GM18868 (cell line): ENCODE data around the gene KIF3C.
"Not testable (repeated sequence)": the region's sequence is repeated elsewhere in the genome, so short reads cannot be mapped to it uniquely, and the experiment has no call there.

ENCODE experiments used
- ATAC-seq: cut with Tn5 transposase; IDR thresholded peaks from one replicate; pipeline ENCODE4 v1.9.1; 2021; ENCODE audit warnings: mild to moderate bottlenecking, moderate library complexity; ENCODE audit not compliant: unreplicated experiment

Gene KIF3C

GRCh38 chr2:25920786-25921415, 61.4 kb downstream of the KIF3C start:
- ATAC-seq = no peak

DNA sequence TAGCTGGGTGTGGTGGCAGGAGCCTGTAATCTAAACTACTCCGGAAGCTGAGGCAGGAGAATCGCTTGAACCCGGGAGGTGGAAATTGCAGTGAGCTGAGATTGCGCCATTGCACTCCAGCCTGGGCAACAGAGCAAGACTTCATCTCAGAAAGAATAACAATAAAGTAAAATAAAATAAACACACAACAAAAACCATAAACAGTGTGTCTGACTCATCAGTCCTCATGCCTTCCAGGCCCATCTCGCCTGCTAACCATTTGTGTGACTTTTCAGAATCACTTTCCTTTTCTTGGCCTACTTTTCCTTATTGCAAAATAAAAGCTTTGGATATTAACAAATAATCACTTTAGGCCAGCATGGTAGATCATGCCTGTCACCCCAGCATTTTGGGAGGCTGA, 62.0 kb downstream of the KIF3C start:
- ATAC-seq = no peak

GRCh38 chr2:25917832-25918231, 64.5 kb downstream of the KIF3C start:
- ATAC-seq = no peak

DNA sequence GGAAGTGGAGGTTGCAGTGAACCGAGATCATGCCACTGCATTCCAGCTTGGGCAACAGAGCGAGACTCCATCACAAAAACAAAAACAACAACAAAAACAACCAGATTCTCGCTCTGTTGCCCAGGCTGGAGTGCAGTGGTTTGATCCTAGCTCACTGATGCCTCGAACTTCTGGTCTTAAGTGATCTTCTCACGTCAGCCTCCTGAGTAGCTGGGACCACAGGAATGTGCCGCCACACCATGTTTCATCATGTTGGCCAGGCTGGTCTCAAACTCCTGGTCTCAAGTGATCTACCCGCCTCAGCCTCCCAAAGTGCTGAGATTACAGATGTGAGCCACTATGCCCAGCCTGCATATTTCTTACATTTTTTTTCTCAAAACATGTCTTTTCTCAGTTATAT, 64.9 kb downstream of the KIF3C start:
- not testable (repeated sequence) for ATAC-seq

- not testable (repeated sequence) for ATAC-seq
These were observed 66.1 kb downstream of the KIF3C start for GRCh38 chr2:25915944-25916772.

DNA sequence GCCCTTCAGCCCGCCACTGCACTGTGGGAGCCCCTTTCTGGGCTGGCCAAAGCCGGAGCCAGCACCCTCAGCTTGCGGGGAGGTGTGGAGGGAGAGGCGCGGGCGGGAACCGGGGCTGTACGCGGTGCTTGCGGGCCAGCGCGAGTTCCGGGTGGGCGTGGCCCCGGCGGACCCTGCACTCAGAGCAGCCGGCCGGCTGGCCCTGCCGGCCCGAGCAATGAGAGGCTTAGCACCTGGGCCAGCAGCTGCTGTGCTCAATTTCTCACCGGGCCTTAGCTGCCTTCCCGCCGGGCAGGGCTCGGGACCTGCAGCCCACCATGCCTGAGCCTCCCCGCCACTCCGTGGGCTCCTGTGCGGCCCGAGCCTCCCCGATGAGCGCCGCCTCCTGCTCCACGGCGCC, 66.9 kb downstream of the KIF3C start:
- ATAC-seq = not testable (repeated sequence)

GRCh38 chr2:25913696-25913973, 68.7 kb downstream of the KIF3C start:
- ATAC-seq = not testable (repeated sequence)

DNA sequence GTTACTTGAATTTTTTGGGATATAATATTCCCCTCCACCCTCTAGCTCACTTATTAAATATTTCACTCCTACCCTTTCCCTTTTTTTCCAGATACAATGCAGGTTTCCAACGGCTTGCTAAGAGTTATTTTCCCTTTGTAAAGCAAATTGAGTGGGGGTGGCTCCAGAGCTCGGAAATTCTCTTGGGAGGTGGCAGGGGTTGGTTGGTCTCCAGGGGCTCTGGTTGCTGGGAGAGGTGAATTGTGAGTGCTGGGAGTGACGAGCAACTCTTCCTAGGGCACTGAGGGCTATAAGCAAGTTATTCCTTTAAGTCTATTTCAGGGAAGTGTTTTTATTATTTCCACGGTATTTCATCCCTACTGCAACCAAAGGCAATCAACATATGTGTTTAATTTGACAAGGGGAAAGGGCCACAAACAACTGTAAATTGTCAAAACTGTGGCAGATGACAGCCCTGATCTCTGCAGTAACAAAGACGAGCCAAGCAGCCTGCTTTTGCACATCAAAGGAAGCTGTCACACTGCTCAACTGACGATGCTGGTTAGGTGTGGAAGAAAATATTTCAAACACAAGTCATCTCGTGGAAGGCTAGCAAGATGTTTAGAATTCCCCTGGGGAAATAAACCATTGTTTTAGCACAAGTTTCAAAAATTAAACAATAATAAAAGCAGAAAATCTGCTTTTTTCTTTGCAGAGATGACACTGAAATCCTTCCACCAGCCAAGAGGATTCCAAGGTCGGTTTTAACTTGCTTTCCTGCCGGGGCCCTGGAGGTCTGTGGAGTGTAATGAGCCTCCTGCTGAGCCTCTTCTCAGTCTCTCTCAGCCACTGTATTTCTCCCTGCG, 69.2 kb downstream of the KIF3C start:
- ATAC-seq = no peak

GRCh38 chr2:25909574-25909973, 72.7 kb downstream of the KIF3C start:
- not testable (repeated sequence) for ATAC-seq

DNA sequence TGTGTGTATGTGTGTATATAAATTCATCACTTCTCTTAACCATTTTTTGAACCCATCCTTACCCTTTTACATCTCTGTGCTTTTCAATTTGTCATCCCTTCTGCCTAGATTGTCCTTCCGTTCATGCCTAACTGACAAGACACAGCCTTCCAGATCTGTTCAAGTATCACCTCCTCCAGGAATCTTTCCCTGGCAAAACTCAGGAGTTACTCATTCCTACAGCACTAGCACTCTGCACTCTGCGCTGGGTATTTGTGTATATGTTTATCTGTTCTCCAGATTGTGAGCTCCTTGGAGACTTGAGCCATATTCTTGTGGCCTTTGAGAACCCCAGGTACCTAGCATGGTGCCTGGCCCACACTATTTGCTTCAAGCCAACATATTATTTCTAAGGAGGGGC, 77.2 kb downstream of the KIF3C start:
- ATAC-seq = no peak

GRCh38 chr2:25903216-25903776, 79.0 kb downstream of the KIF3C start:
- ATAC-seq = no peak

DNA sequence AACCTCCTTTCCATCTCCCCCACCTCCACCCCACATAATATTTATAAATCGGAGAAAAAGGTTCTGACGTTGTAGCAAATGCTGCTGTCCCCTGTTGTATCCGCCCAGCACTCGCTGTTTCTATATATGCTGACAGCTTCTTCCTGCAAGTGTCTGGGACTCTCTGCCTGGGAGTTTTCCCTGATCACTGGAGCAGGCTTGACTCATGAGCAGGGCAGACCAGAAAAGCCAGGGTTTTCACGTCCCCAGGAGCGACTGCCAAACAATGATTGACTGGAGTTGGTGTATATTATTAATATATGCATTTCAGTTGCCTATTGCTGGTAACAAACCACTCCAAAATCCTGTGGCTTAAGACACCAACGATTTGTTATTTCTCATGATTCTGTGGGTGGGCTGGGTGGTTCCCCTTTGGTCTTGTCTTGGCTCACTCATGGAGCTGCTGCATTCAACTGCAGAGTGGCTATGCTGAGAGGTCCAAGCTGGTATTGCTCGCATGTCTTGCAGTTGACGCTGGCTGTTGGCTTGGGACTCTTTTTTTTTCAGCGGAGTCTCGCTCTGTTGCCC, 82.8 kb downstream of the KIF3C start:
- no peak for ATAC-seq

GRCh38 chr2:25897506-25897905, 84.8 kb downstream of the KIF3C start:
- no peak for ATAC-seq

DNA sequence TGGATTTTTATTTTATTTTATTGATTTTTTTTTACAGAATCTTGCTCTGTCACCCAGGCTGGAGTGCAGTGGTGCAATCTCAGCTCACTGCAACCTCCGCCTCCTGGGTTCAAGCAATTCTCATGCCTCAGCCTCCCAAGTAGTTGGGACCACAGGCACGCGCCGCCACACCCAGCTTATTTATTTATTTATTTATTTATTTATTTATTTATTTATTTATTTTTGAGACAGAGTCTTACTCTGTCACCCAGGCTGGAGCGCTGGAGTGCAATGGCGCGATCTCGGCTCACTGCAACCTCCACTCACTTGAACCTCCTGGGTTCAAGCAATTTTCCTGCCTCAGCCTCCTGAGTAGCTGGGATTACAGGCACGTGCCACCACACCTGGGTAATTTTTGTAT, 86.0 kb downstream of the KIF3C start:
- ATAC-seq = not testable (repeated sequence)

GRCh38 chr2:25895610-25896009, 86.7 kb downstream of the KIF3C start:
- no peak for ATAC-seq

- ATAC-seq = no peak
These were observed 87.3 kb downstream of the KIF3C start for GRCh38 chr2:25895018-25895417.

DNA sequence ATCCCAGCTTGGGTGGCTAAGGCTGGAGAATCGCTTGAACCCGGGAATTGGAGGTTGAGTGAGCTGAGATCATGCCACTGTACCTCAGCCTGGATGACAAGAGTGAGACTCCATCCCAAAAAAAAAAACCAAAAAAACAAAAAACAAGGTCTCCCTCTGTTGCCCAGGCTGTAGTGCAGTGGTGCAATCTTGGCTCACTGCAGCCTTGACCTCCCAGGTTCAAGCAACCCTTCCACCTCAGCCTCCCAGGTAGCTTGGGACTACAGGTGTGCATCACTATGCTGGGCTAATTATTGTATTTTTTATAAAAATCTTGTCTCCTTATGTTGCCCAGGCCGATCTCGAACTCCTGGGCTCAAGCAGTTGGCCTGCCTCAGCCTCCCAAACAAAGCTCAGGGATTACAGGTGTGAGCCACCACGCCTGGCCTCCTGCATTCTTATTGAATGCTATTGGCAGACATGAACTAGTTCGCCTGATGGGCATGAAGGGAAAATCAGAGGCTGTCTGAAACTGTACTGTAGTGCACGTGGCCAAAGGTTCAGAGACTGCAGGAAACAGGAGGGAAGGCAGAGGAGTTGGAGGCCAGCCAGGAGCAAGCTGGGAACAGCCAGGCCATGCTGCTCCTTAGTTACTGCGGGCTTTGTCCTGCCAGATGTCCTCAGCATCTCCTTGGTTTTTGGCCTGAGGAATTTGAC, 88.0 kb downstream of the KIF3C start:
- no peak for ATAC-seq

DNA sequence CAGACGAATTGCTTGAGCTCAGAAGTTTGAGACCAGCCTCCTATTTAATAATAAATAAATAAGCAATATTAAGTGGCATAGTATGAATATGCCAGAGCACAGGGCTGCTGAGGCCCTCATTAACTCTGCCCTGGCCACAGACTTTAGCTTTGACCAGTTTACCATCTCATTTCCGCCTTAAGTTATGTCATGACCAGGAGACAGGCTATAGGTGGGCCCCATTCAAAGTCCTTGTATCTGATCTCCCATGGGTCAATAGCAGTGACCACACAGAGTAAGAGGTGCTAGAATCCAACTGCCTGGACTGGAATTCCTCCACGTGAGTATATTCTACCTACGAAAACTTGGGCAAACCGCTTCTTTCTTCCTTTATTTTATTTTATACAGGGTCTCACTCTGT, 90.6 kb downstream of the KIF3C start:
- no peak for ATAC-seq

DNA sequence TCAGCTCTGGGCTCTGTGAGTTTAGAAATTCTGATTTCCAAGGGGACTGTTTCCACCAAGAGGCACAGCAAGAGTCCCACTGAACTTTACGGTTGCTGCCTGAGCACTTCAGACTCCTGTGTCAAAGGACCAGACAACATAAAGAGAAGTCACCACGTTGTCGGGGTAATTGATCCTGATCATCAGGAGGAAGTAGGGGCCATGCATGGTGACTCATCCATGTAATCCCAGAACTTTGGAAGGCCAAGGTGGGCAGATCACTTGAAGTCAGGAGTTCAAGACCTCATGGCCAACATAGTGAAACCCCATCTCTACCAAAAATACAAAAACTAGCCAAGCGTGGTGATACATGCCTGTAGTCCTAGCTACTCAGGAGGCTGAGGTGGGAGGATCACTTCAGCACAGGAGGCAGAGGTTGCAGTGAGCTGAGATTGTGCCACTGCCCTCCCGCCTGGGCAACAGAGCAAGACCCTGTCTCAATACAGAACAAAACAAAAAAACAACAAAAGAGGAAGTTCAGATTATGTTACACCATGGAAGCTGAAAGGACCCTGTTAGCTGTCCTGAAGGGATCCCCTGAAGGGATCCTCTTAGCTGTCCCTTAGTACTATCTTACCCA, 94.6 kb downstream of the KIF3C start:
- ATAC-seq = no peak

DNA sequence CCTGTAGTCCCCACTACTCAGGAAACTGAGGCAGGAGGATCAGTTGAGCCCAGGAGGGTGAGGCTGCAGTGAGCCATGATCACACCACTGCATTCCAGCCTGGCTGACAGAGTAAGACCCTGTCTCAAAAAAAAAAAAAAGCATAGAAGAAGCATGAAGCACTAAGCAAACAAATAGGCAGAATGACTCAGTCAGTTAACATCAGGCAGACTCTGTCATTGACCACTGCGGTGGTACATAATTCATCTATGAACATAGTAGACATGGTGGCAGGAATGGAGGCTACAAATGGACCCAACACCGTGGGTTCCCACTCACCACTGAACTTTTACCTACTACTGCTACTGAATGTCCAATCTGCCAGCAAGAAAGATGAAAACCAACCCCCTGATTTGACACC, 96.4 kb downstream of the KIF3C start:
- no peak for ATAC-seq
